ENCODE data around the gene CERS6. TPM values are rescaled to one million over a fixed set of nuclear protein-coding genes. Genes with fewer than 3 reads are reported as not detected.

CERS6 gene
- total RNA-seq, 2 experiments from 2014 or later = 7.4 to 8.4 TPM

DNA sequence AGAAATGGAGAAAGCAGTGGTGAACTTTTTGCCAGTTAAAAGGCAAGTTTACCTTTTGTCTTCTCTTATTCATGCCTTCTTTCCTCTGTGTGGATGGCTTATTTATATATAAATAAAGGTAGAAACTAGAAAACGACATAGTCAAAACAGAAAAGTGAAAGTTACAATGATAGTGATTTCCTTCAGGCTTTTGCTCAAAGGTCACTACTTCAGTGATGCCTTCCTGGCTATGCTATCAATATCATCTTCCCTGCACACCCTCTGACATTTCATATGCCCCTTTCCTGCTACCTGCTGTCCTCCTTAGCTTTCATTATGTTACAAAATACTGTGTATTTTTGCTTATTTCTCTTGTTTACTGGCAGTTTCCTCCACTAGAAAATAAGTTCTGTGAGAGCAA is 214.4 kb downstream of the CERS6 start:
- Mint-ChIP-seq H3K36me3 (ENCODE audit: low read depth) (no peaks in the 10 kb centered on the region), H3K9me3 (no peaks in the 10 kb centered on the region), H3K27ac (no peak overlapping the region), H3K27me3 (no peaks in the 10 kb centered on the region), H3K4me1 (peaks cover 5% of the 10 kb centered on the region), H3K4me3 (no peak overlapping the region)
- POLR2A ChIA-PET = no interaction called here
- CTCF ChIA-PET = no interaction called here
- no peak for DNase-seq

- H3K27me3 Mint-ChIP-seq = no peaks in the 10 kb centered on the region
- POLR2A ChIA-PET = no interaction called here
- no peak overlapping the region for H3K27ac Mint-ChIP-seq
- H3K9me3 Mint-ChIP-seq = no peaks in the 10 kb centered on the region
- no peaks in the 10 kb centered on the region for H3K4me1 Mint-ChIP-seq
- DNase-seq = no peak
- CTCF ChIA-PET = no interaction called here
- no peak overlapping the region for H3K4me3 Mint-ChIP-seq
- no peaks in the 10 kb centered on the region for H3K36me3 Mint-ChIP-seq (ENCODE audit: low read depth)
These were observed 215.9 kb downstream of the CERS6 start for GRCh38 chr2:168671932-168672331.

DNA sequence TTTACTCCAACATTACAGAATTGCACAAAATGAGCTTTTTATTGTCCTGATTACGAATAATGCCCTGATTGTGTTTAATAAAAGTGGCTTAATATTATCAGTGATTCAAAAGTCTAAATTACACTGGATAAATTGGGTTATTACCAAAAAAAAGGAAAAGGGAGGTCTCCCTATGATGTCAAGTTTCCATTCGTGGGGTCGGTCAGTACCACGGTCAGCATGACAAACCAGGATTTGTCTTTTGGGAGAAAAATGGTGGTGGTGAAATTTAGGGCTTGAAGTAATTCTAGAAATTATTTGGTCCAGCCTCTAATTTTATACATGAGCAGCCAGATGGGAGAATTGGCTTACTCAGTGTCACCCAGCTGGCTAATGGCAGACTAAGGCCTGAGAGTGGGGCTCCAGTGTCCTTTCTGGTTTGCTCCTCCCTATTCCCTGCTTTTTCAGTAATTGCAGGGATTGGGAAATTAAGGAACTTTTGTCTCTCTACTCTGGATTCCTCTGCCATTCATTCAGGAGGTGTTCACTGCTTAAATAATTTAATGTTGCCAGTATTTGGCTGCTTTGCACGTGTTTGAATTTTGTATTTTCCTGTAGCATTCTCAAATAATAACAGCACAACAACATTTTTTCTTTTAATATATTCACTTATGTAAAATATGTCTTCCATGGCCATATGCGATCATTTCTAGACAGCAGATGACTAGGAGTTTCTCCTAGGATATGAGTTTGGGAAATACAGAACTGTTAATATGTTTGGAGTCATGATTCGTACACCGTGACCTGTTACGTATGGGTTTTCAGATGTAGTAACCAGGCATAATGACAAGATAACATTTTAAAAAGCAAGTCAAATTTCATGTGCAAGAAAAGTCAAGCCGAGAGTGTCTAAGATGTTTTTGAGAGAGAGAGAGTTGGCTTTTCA is 217.5 kb downstream of the CERS6 start:
- DNase-seq = no peak
- H3K9me3 Mint-ChIP-seq = no peaks in the 10 kb centered on the region

GRCh38 chr2:168678153-168678853 is 222.2 kb downstream of the CERS6 start:
- CTCF ChIA-PET = no interaction called here
- H3K9me3 Mint-ChIP-seq = no peaks in the 10 kb centered on the region
- no peaks in the 10 kb centered on the region for H3K4me1 Mint-ChIP-seq
- no peaks in the 10 kb centered on the region for H3K27me3 Mint-ChIP-seq
- H3K36me3 Mint-ChIP-seq (ENCODE audit: low read depth) = no peaks in the 10 kb centered on the region
- no peak for DNase-seq
- H3K4me3 Mint-ChIP-seq = no peak overlapping the region
- H3K27ac Mint-ChIP-seq = no peak overlapping the region
- POLR2A ChIA-PET = no interaction called here

More for the DNA sequence above, 217.5 kb downstream of the CERS6 start:
- Mint-ChIP-seq H3K27me3 (no peaks in the 10 kb centered on the region), H3K4me3 (no peak overlapping the region), H3K36me3 (ENCODE audit: low read depth) (no peaks in the 10 kb centered on the region), H3K27ac (no peak overlapping the region), H3K4me1 (no peaks in the 10 kb centered on the region)
- POLR2A ChIA-PET = no interaction called here
- CTCF ChIA-PET = no interaction called here

DNA sequence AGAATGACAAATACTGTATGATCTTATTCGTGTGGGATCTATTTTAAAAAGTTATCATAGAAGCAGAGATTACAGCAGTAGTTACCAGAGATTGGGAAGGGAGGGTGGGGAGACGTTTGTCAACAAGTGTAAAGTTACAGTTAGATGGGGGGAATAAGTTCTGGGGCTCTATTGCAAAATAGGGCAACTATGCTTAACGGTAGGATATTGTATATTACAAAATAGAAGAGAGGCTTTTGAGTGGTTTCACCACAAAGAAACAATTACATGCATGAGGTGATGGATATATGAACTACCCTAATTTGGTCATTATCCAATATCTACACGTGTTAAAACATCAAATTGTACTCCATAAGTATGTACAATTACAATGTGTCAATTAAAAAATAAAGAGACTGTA is 223.0 kb downstream of the CERS6 start:
- no peak overlapping the region for H3K27ac Mint-ChIP-seq

GRCh38 chr2:168679741-168680310 is 223.8 kb downstream of the CERS6 start:
- Mint-ChIP-seq H3K9me3 (no peaks in the 10 kb centered on the region), H3K4me1 (no peaks in the 10 kb centered on the region), H3K36me3 (ENCODE audit: low read depth) (no peaks in the 10 kb centered on the region), H3K27me3 (no peaks in the 10 kb centered on the region), H3K27ac (no peak overlapping the region), H3K4me3 (no peak overlapping the region)
- CTCF ChIA-PET = no interaction called here
- no peak for DNase-seq
- POLR2A ChIA-PET = no interaction called here

More for the DNA sequence above, 223.0 kb downstream of the CERS6 start:
- H3K4me3 Mint-ChIP-seq = no peak overlapping the region
- DNase-seq = no peak
- ChIA-PET POLR2A (no interaction called here), CTCF (no interaction called here)
- H3K9me3 Mint-ChIP-seq = no peaks in the 10 kb centered on the region
- no peaks in the 10 kb centered on the region for H3K27me3 Mint-ChIP-seq
- no peaks in the 10 kb centered on the region for H3K36me3 Mint-ChIP-seq (ENCODE audit: low read depth)
- H3K4me1 Mint-ChIP-seq = no peaks in the 10 kb centered on the region

DNA sequence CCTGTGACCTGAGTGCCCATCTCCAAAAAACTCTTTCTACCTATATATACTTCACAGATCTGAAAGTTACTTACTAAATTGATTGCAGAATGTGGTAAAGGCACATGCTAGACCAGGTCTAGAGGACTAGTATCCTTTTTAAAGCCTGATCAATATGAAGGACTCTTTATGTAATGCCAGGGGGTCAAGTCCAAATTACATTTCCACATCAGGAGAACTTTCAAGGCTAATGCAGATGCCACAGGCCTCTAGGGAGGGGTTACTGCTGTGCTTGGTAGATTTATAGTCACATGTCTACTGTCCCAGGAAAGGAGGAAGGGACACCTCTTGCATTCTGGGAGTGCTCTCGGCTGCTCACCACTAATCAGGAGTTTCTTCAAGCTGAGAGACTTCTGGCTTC is 227.9 kb downstream of the CERS6 start:
- Mint-ChIP-seq H3K27me3 (no peaks in the 10 kb centered on the region), H3K4me3 (no peak overlapping the region), H3K27ac (no peak overlapping the region), H3K9me3 (no peaks in the 10 kb centered on the region), H3K4me1 (no peaks in the 10 kb centered on the region), H3K36me3 (ENCODE audit: low read depth) (no peaks in the 10 kb centered on the region)
- POLR2A ChIA-PET = no interaction called here
- CTCF ChIA-PET = no interaction called here
- DNase-seq = no peak

DNA sequence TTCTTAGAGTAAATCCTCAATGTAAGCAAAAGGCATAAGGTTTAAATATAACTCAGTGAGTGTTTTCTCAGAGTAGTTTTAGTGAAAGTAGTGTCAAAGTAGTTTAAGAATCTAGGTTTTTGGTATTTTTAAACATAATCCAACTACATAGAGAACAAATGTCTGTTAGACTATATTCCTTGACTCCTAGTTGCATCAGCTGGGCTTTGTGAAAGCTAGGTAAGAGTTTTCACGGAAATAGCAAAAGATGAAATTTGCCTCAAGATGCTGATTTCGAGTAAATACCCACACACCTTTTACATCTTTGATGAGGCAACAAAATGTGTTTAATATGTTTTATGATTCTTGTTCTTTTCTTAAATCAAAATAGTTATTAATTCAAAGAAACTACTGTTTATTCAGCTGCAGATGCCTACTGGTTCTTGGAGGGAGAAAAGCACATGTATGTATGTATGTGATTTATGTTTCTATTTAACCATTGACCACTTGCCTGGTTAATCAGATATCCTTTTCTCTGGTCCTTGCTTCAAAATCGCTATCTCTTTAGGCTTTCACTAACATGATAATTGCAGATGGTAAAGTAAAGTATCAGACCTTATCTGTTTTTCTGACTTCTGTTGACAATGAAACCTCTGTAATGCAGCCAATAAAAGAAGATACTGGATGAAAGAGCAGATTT is 229.0 kb downstream of the CERS6 start:
- no peaks in the 10 kb centered on the region for H3K36me3 Mint-ChIP-seq (ENCODE audit: low read depth)
- H3K9me3 Mint-ChIP-seq = no peaks in the 10 kb centered on the region
- H3K27me3 Mint-ChIP-seq = no peaks in the 10 kb centered on the region
- DNase-seq = no peak
- H3K4me1 Mint-ChIP-seq = no peaks in the 10 kb centered on the region
- CTCF ChIA-PET = interaction anchor here (1.0 kb wide), 1 partner anchor 338 kb away, joined by 3 read pairs; no protein-coding TSS in a partner anchor
- POLR2A ChIA-PET = no interaction called here
- no peak overlapping the region for H3K27ac Mint-ChIP-seq
- no peak overlapping the region for H3K4me3 Mint-ChIP-seq

GRCh38 chr2:168685600-168686451 is 229.8 kb downstream of the CERS6 start:
- no peak overlapping the region for H3K4me3 Mint-ChIP-seq
- H3K27me3 Mint-ChIP-seq = no peaks in the 10 kb centered on the region
- ChIA-PET CTCF (interaction anchor here (1.0 to 2.6 kb wide), 3 partner anchors 11 to 339 kb away, joined by 3 to 9 read pairs (median 3); no protein-coding TSS in a partner anchor), POLR2A (no interaction called here)
- no peaks in the 10 kb centered on the region for H3K4me1 Mint-ChIP-seq
- DNase-seq = no peak
- no peaks in the 10 kb centered on the region for H3K9me3 Mint-ChIP-seq
- H3K27ac Mint-ChIP-seq = no peak overlapping the region
- no peaks in the 10 kb centered on the region for H3K36me3 Mint-ChIP-seq (ENCODE audit: low read depth)

DNA sequence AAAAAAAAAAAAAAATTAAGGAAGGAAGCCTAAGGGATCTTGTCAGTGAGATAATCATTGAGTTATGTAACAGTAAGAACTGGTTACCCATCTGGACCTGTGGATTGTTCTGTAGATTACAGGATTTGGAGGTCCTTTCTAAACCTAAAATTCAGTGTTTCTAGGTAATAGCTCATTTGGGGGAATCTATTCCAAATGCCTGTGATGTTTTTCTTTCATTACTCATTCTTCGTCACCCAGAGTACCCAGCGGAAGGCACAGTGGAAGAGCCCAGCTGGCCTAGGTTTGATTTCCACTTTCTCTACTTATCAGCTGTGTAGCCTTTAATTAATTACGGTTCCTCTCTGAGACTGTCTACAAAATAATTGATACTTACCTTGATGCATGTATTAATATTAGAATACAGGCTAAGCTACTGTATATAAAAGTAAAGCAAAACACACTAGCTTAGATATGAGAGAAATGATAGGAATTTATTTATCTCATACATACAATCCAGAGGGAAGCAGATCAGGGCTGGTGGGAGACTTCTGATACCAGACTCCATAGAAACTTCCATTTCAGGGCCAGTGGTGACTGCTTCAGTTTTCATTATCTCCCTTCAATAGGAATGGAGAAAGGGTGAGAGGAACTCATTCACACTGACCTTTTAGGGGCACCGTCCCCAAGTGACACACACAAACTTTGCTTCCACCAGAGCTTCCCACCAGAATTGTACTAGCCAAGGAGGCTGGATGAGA is 230.6 kb downstream of the CERS6 start:
- H3K27me3 Mint-ChIP-seq = no peaks in the 10 kb centered on the region

DNA sequence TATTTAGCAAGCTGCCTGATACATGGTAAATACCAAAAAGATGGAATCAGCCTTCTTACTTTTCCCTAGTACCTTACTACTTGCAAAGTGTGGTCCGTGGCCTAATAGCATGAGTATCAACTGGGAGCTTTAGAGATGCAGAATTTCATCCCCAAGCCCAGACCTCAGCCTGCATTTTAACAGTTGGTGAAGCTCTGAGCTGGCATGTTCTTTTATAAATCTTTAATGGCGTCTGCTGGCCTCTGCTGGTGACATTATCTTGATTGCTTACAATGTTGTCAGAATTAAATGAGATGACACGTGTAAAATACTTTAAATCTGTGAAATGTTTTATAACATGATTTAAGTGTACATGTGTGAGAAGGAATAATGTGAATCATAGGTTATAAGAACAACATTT is 231.2 kb downstream of the CERS6 start:
- CTCF ChIA-PET = interaction anchor here (1.0 to 2.6 kb wide), 3 partner anchors 9 to 340 kb away, joined by 3 to 9 read pairs (median 3); no protein-coding TSS in a partner anchor
- no peaks in the 10 kb centered on the region for H3K27me3 Mint-ChIP-seq
- peaks cover 14% of the 10 kb centered on the region for H3K4me1 Mint-ChIP-seq
- no peak overlapping the region for H3K27ac Mint-ChIP-seq
- peaks cover 5% of the 10 kb centered on the region for H3K36me3 Mint-ChIP-seq (ENCODE audit: low read depth)
- POLR2A ChIA-PET = no interaction called here
- DNase-seq = no peak
- H3K4me3 Mint-ChIP-seq = no peak overlapping the region
- H3K9me3 Mint-ChIP-seq = no peaks in the 10 kb centered on the region

More for the DNA sequence above, 230.6 kb downstream of the CERS6 start:
- Mint-ChIP-seq H3K36me3 (ENCODE audit: low read depth) (peaks cover 2% of the 10 kb centered on the region), H3K27ac (no peak overlapping the region), H3K4me3 (no peak overlapping the region), H3K4me1 (peaks cover 7% of the 10 kb centered on the region), H3K9me3 (no peaks in the 10 kb centered on the region)
- POLR2A ChIA-PET = no interaction called here
- DNase-seq = no peak
- CTCF ChIA-PET = interaction anchor here (1.0 to 2.6 kb wide), 3 partner anchors 10 to 340 kb away, joined by 3 to 9 read pairs (median 3); no protein-coding TSS in a partner anchor
